HG03520 (cell line): ENCODE data around the gene RPS4Y1.
"Not testable (repeated sequence)": the region's sequence is repeated elsewhere in the genome, so short reads cannot be mapped to it uniquely, and the experiment has no call there.

Experiments
- ATAC-seq: cut with Tn5 transposase; IDR thresholded peaks from one replicate; pipeline ENCODE4 v1.9.1; 2021; ENCODE audit warnings: mild to moderate bottlenecking, moderate library complexity; ENCODE audit not compliant: unreplicated experiment

Gene RPS4Y1

GRCh38 chrY:2841471-2841893 is at the start of gene RPS4Y1:
Gene RPS4Y1 (plus strand): TSS chrY:2841602. CDS start chrY:2841625, 23 bp downstream.
- ATAC-seq: no peak

GRCh38 chrY:2796977-2797523 is 44.4 kb upstream of the RPS4Y1 start:
- ATAC-seq: no peak

GRCh38 chrY:2797991-2798390 is 43.4 kb upstream of the RPS4Y1 start:
- ATAC-seq: no peak

DNA sequence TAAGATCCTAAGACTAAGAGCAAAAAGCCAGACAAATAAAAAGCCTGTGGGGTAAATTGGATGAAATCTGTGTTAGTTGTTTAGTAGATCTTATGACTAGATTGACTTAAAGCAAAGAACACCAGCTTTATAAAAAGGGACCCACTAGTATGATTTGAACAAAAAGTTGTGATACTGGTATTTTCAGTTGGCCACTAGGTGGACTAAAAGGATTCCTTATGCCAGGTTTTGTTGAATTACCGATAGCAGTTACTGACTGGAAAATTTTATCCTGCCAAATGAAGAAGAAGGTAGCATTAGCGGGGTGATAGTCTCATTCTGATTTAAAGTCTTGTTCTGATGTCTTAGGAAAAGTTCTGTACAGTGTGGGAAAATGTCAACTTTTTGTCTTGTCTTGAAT is 41.2 kb upstream of the RPS4Y1 start:
- no peak for ATAC-seq

GRCh38 chrY:2817146-2817896 is 24.1 kb upstream of the RPS4Y1 start:
- ATAC-seq: not testable (repeated sequence)

GRCh38 chrY:2824471-2824870 is 16.9 kb upstream of the RPS4Y1 start:
- no peak for ATAC-seq

DNA sequence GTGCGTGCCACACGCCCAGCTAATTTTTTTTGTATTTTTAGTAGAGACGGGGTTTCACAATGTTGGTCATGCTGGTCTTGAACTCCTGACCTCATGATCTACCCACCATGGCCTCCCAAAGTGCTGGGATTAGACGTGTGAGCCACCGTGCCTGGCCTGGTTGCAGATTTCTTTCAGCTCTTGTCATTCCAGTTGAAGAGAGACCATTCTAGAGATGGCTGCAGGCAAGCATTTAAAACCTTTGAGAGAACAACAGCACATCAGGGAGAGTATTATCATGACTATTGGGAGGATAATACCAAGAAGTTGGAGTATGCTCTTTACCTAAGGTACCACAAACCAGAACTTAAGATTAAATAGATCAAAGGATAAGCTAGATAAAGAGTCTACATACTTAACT is 12.9 kb upstream of the RPS4Y1 start:
- ATAC-seq: no peak

DNA sequence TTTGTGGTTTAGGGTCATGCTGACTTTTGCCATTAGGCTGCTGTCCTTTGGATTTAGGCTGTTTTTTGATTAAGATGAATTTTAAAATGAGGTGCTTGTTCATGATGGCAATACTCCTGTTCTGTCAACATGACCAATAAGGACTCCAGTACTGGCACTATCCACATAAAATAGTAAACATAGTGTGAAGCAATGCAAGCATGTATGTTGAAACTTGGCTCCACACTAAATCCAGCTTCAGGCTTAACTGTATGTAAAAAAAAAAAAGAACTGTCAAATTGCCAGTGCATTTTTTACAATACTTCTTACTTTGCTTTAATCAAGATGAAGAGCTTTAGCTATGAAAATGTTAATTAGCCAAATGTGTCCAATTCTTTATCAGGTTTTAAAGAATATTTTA is 6.2 kb upstream of the RPS4Y1 start:
- no peak for ATAC-seq

DNA sequence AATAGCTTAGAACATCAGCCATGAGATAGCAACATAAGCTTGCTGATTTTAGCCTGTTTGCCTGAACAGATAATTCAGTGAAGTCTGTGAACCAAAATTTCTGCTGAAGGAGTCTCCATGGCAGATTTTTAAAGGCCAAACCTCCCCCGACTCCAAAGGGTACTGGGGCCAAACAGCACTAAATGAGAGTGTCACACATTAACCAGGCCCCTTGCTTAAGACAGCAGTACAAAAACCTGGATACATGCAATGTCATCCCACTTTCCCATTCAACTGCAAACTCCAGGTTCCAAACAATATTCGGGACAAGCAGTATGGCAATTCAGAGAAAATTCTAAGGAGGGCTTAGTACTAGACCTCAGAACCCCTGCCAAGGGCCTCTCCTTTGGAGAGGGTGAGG is 4.3 kb upstream of the RPS4Y1 start:
- no peak for ATAC-seq

GRCh38 chrY:2837932-2838331 is 3.5 kb upstream of the RPS4Y1 start:
- ATAC-seq: no peak

GRCh38 chrY:2846791-2847190 is 5.4 kb downstream of the RPS4Y1 start:
- no peak for ATAC-seq

- no peak for ATAC-seq
These were observed 7.0 kb downstream of the RPS4Y1 start for GRCh38 chrY:2848384-2848783.

DNA sequence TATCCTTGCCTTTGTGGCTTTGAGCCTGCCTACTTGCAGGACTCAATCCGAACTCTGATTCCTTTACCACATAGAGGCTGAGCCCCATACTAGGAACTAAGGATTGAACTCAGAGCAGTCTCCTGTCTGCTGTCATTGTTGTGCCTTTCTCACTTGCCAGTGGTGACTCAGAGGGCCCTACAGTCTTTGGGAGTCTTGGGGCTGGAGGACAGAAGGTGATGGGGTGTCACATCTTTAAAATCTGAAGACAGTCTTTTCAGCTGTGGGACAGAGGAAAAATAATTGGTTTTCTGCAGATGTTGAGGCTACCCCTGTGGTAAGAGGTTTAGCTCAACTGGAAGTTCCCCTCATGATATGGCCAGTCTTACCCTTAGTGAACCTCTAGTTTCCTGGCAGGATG is 8.0 kb downstream of the RPS4Y1 start:
- no peak for ATAC-seq

- ATAC-seq: no peak
These were observed 12.9 kb downstream of the RPS4Y1 start for GRCh38 chrY:2854145-2854774.

GRCh38 chrY:2857068-2857467 is 15.7 kb downstream of the RPS4Y1 start:
- ATAC-seq: no peak

DNA sequence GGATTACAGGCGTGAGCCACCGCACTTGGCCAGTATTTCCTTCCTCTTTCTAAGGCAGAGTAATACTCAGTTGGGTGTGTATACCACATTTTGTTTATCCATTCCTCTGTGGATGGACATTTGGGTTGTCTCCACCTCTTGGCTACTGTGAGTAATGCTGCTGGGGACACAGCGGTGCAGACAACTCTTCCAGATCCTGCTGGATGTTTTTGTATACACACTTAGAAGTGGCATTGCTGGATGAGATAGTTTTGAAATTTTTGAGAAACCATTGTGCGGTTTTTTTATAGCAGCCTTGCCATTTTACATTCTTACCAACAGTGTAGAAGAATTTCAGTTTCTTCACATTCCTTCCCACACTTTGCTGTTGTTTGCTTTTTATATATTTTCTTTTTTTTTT is 16.3 kb downstream of the RPS4Y1 start:
- no peak for ATAC-seq

DNA sequence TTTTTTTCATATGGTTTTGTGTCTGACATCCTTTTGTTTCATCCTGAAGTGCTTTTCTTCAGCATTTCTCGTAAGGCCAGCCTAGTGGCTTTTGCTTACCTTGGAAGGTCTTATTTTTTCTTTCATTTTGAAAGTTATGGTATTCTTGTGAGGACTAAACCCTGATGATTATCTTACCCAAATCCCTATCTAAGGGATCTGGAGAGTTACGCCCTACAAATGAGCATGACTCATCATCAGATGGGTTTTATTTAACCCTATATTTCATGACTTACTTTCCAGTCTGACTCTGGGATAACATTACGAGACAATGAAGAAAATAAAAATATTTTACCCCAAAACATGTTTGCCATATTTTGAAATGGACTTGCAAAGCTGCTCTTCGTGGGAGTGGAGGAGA is 18.4 kb downstream of the RPS4Y1 start:
- no peak for ATAC-seq

DNA sequence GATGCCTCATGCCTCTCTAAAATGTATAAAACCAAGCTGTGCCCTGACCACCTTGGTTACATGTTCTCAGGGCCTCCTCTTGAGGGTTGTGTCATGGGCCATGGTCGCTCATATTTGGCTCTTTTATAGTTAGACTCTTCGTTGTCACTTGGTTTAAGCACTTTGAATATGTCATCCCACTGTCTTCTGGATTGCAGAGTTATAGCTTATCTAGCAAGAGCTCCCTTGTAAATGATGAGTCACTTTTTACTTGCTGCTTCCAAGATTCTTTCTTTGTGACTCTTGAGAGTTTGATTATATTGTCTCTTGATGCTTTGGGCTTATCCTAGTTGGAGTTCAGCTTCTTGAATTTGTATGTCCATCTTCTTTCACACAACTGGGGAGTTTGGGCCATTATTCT is 19.1 kb downstream of the RPS4Y1 start:
- ATAC-seq: no peak

GRCh38 chrY:2866581-2866980 is 25.2 kb downstream of the RPS4Y1 start:
- ATAC-seq: no peak

- ATAC-seq: no peak
These were observed 26.1 kb downstream of the RPS4Y1 start for GRCh38 chrY:2867469-2867868.

DNA sequence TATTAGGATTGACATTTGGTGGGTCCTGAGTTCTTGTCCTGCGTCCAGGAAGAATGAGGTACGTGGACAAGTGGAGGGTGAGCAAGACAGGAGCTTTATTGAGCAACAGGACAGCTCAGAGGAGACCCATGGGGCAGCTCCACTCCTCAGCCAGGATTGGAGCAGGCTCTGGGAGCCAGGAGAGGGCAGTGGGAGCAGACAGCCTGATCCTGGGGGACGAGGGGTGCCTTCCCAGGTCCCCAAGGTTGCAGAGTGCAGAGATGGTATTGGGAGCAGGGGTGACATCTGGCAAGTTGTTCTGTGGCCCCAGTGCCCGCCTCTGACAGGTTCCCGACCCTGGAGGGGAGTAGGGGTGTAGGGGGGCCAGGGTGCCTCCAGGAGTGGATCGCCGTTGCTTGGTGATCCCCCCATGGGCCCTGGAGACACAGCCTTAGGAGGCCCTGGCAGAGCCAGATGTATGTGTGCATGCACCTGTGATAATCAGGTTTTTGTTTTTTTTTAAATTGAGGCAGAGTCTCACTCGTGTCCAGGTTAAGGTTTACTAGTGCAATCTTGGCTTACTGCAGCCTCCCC is 26.7 kb downstream of the RPS4Y1 start:
- no peak for ATAC-seq

DNA sequence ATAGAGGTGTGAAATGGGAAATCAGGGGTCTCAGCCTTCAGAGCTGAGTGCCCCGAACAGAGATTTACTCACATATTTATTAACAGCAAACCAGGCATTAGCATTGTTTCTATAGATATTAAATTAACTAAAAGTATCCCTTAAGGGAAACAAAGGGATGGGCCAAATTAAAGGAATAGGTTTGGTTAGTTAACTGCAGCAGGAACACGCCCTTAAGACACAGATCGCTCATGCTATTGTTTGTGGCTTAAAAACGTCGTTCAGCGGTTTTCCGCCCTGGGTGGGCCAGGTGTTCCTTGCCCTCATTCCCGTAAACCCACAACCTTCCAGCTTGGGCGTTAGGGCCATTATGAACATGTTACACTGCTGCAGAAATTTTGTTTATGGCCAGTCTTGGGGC is 30.8 kb downstream of the RPS4Y1 start:
- ATAC-seq: not testable (repeated sequence)
